ENCODE measurements around the gene FGFR3.

DNA sequence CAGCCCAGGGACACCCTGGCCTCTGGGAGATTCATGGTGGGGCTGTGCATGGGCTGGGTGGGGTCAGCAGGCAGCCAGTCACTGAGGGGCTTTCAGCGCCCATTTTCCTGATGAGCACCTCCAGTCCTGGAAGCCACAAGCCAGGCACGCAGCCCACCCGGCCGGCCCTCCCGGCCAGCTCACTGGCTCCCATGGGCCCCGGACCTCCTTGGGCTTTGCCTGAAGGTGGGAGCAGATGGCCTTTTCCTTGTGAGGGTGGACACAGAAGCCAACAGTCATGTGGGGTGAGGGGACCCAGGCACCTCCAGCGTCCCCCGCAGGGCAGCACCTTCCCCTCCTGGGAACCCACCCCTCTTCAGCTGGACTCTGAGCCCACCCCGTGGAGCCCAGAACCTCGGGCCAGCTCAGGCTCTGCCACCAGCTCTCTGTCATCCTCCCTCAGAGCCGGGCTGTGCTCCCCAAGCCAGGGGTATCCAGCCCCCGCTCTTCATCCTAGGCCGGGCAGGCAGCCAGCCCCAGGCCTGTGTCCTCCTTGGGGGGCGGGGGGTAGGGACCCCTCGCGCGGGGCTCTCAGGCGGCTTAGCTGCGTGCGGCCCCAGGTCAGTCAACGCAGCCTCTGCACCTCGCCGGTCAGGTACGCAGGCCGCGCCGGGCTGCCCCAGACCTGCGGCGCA, 798 bp upstream of the FGFR3 start:
- TF ChIP-seq POLR2A (IDR thresholded peaks at IDR 0.05; ENCODE audit: low read depth, low read length) (no peak), TAF1 (IDR thresholded peaks at IDR 0.05; ENCODE audit: low read depth, low read length) (no peak), SPI1 (IDR thresholded peaks at IDR 0.05; ENCODE audit: low read depth, low read length) (no peak)
